Breast epithelium (tissue), 3 donors: ENCODE data around the gene SEMA4B.

Experiments used
- CTCF ChIP-seq, 3 donors: fragments of 450-650 bp; IDR thresholded peaks; one replicate each; pipeline ENCODE4 v1.5.1; 2016 to 2017; ENCODE audit warnings: antibody characterized with exemption in 3 of 3, mild to moderate bottlenecking in 3 of 3, moderate library complexity in 3 of 3
- POLR2A ChIP-seq: fragments of 450-650 bp; IDR thresholded peaks from one replicate; pipeline ENCODE4 v1.6.1; 2016; ENCODE audit warnings: antibody characterized with exemption, mild to moderate bottlenecking, moderate library complexity
- POLR2AphosphoS5 ChIP-seq, 3 donors: sonication (generic); formaldehyde crosslinking; IDR thresholded peaks; one replicate each; pipeline ENCODE4 v1.6.1; 2017; ENCODE audit warnings: antibody characterized with exemption in 3 of 3

- TF ChIP-seq CTCF (IDR thresholded peaks at IDR 0.05) (no peak), POLR2A (no peak), POLR2AphosphoS5 (IDR thresholded peaks at IDR 0.05) (no peak)
These were observed 498 bp upstream of the SEMA4B start for GRCh38 chr15:90200534-90201129.
